HuH-7.5 (cell line): ENCODE data around the gene ILF2.

Experiments
- DNase-seq: peaks from one replicate; pipeline ENCODE4 v3.0.0; 2011; ENCODE audit warnings: low spot score

ILF2 gene

DNA sequence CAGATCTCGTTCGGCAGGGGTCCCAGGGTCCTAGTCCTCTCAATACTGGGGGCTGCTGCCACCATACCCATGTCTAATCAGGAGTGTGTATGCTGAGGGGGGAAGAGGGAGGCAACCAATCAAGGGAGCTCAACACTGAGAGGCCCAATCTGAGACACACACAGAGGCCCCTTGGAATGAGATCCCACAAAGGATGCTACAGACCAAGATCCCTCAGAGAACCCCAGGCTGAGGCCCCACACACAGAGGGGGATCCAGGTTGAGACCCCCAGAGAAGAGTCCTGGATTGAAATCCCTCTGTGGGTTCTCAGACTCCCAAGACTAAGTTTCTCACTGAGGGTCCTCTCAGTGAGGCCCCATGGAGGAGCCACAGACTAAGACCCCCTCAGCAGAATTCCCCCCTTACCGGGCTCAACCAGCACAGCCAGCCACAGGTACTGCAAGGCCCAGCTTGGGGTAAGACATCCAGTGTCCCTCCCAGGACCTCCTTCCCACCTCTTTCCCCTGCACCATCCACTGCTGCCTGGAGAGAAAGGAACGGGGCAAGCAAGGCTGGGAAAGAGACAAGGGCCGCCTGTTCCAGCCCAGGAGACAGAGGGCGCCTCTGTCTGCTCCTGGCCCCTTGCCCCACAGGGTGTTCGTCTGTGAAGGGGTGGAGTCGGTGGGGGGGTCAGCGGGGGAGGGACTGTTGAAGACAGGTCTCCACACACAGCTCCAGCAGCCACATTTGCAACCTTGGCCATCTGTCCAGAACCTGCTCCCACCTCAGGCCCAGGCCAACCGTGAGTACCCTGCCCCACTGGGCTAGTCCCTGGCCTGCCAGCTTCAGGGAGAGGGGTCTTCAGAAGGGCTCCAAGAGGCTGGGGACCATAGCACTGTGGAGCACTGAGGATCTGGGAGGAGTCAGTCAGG is 42.8 kb downstream of the ILF2 start, which contains the start of gene S100A1:
Gene S100A1 (plus strand): TSS at position 720 of the 912 bp plus-strand sequence. CDS start 2,088 bp downstream, outside the sequence.
- no peak for DNase-seq

DNA sequence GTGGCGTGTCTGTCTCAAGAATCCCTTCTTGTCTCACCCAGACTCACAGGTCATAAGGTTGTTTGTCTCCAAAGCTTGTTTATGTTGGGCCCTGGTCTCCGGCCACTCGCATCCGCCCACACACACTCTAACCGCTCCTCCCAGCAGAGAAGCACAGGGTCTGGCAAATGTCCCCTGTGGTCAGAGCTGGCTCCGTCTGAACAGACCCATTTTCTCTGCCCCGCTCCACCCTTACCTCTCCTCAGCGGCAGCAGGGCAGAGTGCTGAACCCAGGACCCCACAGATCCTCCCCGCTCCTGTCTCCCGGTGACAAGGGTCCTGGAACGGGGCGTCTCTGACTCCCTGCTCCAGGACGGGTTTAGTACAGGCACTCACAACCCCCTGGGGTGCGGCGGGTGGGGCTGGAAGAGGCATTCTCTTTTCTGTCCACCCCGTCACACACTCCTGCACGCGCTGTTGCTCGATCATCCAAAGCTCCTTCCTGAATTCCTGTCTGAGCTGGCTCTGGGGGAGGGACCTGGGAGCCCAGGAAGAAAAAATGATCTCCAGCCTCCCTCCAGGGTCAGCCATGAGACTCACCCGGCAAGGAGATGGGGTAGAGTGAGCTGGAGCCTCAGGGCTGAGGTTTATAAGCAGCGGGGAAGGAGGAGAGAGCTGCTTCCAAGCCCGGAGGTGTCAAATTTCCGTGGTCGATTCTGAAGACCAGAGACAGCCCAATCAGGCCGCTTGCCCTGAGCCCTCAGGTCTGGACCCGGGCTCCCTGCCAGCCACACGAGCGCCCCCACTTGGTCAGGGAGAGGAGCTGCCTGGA is 43.7 kb downstream of the ILF2 start, which contains the start of gene S100A13:
Gene S100A13 (minus strand): TSS at position 602 of the 811 bp plus-strand sequence. CDS start 1,033 bp downstream, outside the sequence.
- peak; percentile 90 for DNase-seq

- DNase-seq, result no peak
Measured at GRCh38 chr1:153626477-153626903, 44.3 kb downstream of the ILF2 start.

- no peak for DNase-seq
Measured at GRCh38 chr1:153624965-153625611, 45.7 kb downstream of the ILF2 start.

- no peak for DNase-seq
Measured at GRCh38 chr1:153623101-153623500, 47.7 kb downstream of the ILF2 start.

DNA sequence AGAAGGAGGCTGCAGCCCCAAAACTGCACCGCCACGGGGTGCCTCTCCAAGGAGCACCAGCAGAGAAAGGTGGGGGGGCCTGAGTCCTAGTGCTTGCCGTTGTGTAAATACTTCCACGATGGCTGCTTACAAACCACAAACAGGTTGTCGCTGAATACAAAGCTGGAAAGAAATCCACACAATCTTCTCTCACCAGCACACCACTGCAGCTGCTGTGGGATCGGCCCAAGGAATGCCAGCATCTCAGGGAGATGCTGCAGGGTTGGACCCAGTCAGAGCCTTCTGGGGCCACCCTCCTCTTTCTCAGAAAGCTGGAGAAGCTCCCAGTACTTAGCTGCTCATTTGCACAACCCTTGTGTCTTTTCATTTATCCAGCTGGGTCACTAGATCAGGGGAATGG is 51.6 kb downstream of the ILF2 start:
- DNase-seq, result no peak

DNA sequence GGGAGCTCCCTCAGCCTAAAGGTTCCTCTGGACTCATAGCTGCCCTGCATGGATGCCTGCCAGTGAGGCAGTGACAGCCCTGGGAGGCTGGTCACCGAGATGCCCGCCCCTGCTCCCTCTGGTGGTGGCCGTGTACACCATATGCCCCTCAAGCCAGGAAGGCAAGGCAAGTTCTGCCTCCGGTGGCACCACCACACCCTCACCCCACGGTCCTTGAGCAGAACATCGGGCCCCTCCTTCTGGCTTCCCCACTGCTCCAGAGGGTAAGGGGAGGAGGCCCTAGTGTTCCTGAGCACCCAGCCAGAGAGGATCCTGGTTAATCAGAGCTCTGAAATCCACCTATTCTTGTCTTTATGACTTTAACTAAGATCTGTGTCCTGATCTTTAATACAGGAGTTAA is 53.1 kb downstream of the ILF2 start:
- DNase-seq, result no peak

DNA sequence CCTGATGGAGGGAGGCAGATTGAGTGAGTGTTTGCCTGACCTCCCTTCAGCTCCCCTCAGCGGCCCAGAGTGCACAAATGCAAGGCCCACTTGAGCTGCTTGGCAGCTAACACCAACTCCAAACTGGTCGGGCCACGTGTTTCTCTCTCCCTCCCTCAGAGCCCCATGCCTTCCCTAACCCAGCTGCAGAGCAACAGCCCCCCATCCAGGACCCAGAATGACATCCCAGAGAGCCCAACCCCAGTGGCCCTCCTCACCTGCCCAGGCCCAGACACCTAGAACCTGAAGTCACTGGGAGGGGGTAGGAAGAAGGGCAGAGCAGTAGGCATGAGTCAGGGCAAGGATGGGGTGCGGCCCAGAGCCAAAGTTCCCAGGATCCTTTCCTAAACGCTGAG is 53.9 kb downstream of the ILF2 start:
- DNase-seq, result no peak

DNA sequence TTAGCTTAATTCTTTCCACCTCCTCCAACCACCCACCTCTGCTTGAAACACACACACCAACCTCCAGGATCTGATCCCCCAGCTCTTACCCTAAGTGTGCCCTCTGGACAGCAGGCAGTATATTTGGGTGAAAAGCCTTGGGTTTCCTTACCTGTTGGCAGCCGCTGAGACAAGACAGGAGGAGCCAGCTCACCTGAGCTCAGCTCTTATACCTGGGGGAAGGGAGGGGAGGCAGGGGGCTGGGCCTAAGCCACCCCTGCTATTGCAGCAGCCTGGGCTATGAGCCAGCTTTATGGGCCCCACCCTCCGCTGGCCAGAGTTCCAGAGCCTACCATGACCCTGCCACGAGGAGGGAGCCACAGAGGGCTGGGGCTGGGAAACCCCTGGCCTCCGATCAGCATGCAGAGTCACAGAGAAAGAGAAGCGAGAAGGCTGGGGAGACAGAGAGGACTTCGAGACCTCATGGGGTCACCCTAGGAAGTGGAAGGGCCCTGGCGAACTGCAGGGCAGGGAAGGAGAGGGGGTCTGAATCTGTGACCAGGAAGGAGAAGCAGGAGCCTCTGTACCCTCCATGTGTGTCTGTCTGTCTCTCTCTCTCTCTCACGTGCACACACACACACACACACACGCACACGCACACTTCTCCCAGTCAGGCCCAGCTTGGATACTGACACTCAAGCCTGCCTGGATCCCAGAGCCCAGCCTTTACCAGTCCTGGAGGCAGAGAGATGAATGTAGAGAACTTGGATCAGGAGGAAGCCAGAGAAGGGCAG is 54.5 kb downstream of the ILF2 start, which contains the start of gene S100A14:
Gene S100A14 (minus strand): TSS at position 182 of the 773 bp plus-strand sequence. CDS start 467 bp downstream, outside the sequence.
- no peak for DNase-seq

- DNase-seq, result no peak
Measured at GRCh38 chr1:153615406-153615805, 55.4 kb downstream of the ILF2 start.

GRCh38 chr1:153614906-153615305 is 55.9 kb downstream of the ILF2 start:
- DNase-seq, result no peak

GRCh38 chr1:153614189-153614900 is 56.4 kb downstream of the ILF2 start:
- DNase-seq, result no peak

DNA sequence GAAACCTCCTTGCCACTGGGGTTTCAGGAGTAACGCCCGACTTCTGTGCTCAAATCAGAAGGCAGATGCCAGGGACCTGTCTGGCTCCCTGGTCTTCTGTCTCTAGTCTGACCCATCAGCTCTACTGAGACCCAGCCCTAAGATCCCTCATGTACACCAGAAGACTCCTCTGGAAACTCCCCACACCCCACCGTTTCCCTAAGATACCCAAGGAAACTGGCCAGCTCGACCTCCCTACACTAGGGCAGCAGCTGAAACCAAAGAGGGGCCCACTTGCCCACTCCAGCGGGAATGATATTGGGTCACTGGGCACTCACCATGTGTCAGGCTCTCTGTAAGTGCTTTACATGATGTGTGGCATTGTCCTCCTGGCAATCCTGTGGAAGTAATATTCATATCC is 57.4 kb downstream of the ILF2 start:
- DNase-seq, result no peak

DNA sequence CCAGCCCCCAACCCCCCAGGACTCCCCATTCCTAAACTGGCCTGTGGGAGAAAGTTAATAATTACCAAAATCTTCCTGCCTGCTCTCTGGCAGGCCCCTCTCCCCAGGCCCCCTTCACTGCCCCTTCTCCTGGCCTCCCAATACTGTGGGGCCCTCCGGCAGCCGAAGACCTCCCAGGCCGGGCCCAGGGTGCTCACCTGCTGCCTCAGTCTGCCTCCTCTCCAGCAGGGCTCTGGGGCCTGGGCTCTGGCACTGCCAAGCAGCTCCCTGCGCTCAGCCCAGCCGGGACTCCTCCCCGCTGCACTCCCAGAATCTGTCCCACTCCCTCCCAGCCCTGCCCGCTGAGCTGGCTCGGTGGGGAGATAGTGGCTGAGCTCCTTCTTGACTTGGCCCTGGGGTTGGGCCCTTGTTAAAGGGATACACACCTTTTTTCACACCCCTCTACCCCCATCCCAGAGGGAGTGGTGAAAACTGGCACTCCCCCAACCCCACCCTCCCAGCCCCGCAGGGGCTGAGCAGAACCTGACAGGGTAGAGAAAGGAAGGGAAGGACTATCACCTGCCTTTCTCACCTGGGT is 58.0 kb downstream of the ILF2 start, which contains the start of gene S100A16:
Gene S100A16 (minus strand): TSS at position 383 of the 577 bp plus-strand sequence. CDS start 4,986 bp downstream, outside the sequence.
- DNase-seq, result peak; percentile 80

- no peak for DNase-seq
Measured at GRCh38 chr1:153612111-153612754, 58.6 kb downstream of the ILF2 start.
